Measurements from ENCODE around the gene SCAMP4. TPM values are rescaled to one million over a fixed set of nuclear protein-coding genes. Genes with fewer than 3 reads are reported as not detected.
A peak's percentile ranks its signal among the peaks of the same experiment; 100 is the strongest.

The SCAMP4 gene
- total RNA-seq, 2 donors from 2014 or later = 69.6 to 75.3 TPM

DNA sequence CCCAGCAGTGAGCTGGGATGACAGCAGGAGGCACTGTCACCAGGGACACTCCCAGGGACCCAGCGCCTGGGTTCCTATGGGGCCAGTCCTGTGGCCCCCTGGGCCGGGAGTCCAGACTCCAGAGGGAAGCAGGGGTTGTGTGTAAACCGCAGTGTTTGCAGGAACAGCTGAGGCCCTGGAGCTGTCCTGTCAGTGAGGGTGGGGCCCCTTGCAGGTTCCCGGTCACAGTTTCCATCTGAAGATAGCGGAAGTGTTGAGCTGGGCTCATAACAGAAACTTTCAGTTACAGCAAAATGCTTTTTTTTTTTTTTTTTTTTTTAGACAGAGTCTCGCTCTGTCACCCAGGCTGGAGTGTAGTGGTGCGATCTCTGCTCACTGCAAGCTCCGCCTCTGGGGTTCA lies 18.1 kb downstream of the SCAMP4 start:
- Mint-ChIP-seq H3K9me3 (peaks cover 4% of the 10 kb centered on the region), H3K4me3 (no peak overlapping the region), H3K4me1 (no peaks in the 10 kb centered on the region), H3K27ac (no peak overlapping the region), H3K36me3 (ENCODE audit: low read depth) (peaks cover 46% of the 10 kb centered on the region), H3K27me3 (ENCODE audit: insufficient read depth) (peaks cover 5% of the 10 kb centered on the region)
- H3K9ac ChIP-seq (ENCODE audit: extremely low read depth, low read length, poor library complexity, severe bottlenecking) = no peak overlapping the region
- no peaks in the 10 kb centered on the region for H3K27me3 ChIP-seq (ENCODE audit: control insufficient read depth, insufficient read depth, low read length, poor library complexity, severe bottlenecking)
- no peak for DNase-seq
- no peaks in the 10 kb centered on the region for H3K4me1 ChIP-seq (ENCODE audit: control insufficient read depth, insufficient read depth, low read length)
- 88% methylated on average over 7 to 8 of the region's 8 CpGs for WGBS, 2 experiments (ENCODE audit: insufficient coverage in 1 of 2, insufficient read length in 1 of 2)
- TF ChIP-seq, protein P1, sequence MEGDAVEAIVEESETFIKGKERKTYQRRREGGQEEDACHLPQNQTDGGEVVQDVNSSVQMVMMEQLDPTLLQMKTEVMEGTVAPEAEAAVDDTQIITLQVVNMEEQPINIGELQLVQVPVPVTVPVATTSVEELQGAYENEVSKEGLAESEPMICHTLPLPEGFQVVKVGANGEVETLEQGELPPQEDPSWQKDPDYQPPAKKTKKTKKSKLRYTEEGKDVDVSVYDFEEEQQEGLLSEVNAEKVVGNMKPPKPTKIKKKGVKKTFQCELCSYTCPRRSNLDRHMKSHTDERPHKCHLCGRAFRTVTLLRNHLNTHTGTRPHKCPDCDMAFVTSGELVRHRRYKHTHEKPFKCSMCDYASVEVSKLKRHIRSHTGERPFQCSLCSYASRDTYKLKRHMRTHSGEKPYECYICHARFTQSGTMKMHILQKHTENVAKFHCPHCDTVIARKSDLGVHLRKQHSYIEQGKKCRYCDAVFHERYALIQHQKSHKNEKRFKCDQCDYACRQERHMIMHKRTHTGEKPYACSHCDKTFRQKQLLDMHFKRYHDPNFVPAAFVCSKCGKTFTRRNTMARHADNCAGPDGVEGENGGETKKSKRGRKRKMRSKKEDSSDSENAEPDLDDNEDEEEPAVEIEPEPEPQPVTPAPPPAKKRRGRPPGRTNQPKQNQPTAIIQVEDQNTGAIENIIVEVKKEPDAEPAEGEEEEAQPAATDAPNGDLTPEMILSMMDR (conservative IDR thresholded peaks at IDR 0.05) = no peak
- H3K36me3 ChIP-seq (ENCODE audit: control insufficient read depth, insufficient read depth, low read length) = peaks cover 31% of the 10 kb centered on the region
- no peak overlapping the region for H3K27ac ChIP-seq (ENCODE audit: low read depth, low read length)
- no peak overlapping the region for H3K4me3 ChIP-seq (ENCODE audit: low read length)
- H3K9me3 ChIP-seq (ENCODE audit: control insufficient read depth, low read length) = no peaks in the 10 kb centered on the region

DNA sequence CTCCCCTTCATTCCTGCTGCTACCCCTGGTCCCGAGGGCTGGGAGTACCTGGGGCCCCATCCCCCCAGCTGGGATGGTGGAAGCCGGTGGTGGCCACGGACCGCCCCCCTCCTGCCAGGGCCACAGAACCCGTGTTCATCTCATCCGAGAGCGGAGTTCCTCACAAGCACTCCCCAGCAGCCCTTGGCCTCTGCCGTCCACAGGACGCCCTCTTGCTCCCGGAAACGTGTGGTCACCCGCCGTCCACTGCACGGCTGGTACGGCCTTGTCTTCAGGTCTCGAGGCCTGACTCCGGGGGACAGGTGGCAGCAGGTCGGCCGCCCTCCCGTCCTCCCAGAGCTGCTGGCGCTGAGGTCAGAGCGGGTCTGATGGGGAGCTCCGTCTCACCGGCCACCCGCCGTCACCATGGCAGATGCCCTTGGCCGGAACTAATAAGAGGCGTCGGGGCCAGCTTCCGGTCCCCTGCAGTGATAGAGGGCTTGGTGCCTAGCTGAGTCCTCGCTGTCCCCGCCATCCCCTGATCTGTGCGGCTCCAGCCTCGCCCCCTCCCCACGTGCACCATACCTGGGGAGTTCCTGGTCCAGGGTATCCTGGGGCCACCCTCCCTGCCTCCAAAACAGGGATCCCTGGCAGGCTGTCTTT lies 19.2 kb downstream of the SCAMP4 start:
- H3K36me3 ChIP-seq (ENCODE audit: control insufficient read depth, insufficient read depth, low read length) = peaks cover 27% of the 10 kb centered on the region
- peak overlapping the region; percentile 38 for H3K27ac ChIP-seq (ENCODE audit: low read depth, low read length)
- H3K9me3 ChIP-seq (ENCODE audit: control insufficient read depth, low read length) = no peaks in the 10 kb centered on the region
- DNase-seq = no peak
- Mint-ChIP-seq H3K9me3 (peaks cover 4% of the 10 kb centered on the region), H3K36me3 (ENCODE audit: low read depth) (peaks cover 42% of the 10 kb centered on the region), H3K27me3 (ENCODE audit: insufficient read depth) (peaks cover 9% of the 10 kb centered on the region), H3K27ac (no peak overlapping the region), H3K4me1 (no peaks in the 10 kb centered on the region), H3K4me3 (no peak overlapping the region)
- no peak overlapping the region for H3K9ac ChIP-seq (ENCODE audit: extremely low read depth, low read length, poor library complexity, severe bottlenecking)
- H3K4me3 ChIP-seq (ENCODE audit: low read length) = no peak overlapping the region
- H3K27me3 ChIP-seq (ENCODE audit: control insufficient read depth, insufficient read depth, low read length, poor library complexity, severe bottlenecking) = no peaks in the 10 kb centered on the region
- H3K4me1 ChIP-seq (ENCODE audit: control insufficient read depth, insufficient read depth, low read length) = no peaks in the 10 kb centered on the region
- 95 to 97% methylated on average over 24 to 35 of the region's 35 CpGs for WGBS, 2 experiments (ENCODE audit: insufficient coverage in 1 of 2, insufficient read length in 1 of 2)
- TF ChIP-seq, protein P1 (conservative IDR thresholded peaks at IDR 0.05) = no peak

DNA sequence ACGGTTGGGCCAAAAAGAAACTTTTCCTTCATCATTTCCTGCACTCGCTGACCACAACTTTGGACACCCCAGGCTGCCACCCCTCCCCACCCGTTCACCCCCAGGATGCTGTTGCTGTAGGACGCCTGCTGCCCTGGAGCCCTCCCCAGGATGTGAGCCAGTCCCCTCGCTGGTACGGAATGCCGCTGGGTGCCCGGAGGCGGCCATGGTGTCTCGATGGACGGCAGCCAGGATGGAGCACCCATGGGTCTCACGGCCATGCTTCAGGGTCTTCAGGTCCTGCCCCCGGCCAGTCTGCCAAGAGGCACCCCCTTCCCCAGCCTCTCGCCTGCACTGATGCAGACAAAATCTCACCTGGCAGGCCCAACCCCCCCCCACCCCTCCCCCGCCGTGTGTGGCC lies 20.3 kb downstream of the SCAMP4 start:
- DNase-seq = no peak
- no peak overlapping the region for H3K27ac ChIP-seq (ENCODE audit: low read depth, low read length)
- Mint-ChIP-seq H3K9me3 (peaks cover 4% of the 10 kb centered on the region), H3K4me1 (no peaks in the 10 kb centered on the region), H3K27ac (no peak overlapping the region), H3K36me3 (ENCODE audit: low read depth) (peaks cover 36% of the 10 kb centered on the region), H3K27me3 (ENCODE audit: insufficient read depth) (peaks cover 9% of the 10 kb centered on the region), H3K4me3 (no peak overlapping the region)
- peaks cover 20% of the 10 kb centered on the region for H3K36me3 ChIP-seq (ENCODE audit: control insufficient read depth, insufficient read depth, low read length)
- no peaks in the 10 kb centered on the region for H3K4me1 ChIP-seq (ENCODE audit: control insufficient read depth, insufficient read depth, low read length)
- TF ChIP-seq, protein P1 (conservative IDR thresholded peaks at IDR 0.05) = no peak
- WGBS, 2 experiments (ENCODE audit: insufficient coverage in 1 of 2, insufficient read length in 1 of 2) = 94 to 96% methylated on average over 9 to 14 of the region's 16 CpGs
- H3K27me3 ChIP-seq (ENCODE audit: control insufficient read depth, insufficient read depth, low read length, poor library complexity, severe bottlenecking) = no peaks in the 10 kb centered on the region
- no peaks in the 10 kb centered on the region for H3K9me3 ChIP-seq (ENCODE audit: control insufficient read depth, low read length)
- no peak overlapping the region for H3K9ac ChIP-seq (ENCODE audit: extremely low read depth, low read length, poor library complexity, severe bottlenecking)
- H3K4me3 ChIP-seq (ENCODE audit: low read length) = no peak overlapping the region
